Common myeloid progenitor, CD34-positive (primary cell): Measurements from ENCODE around the gene MEST.
A peak's percentile ranks its signal among the peaks of the same experiment; 100 is the strongest.

Experiments used
- CTCF ChIA-PET: fragments of 350-600 bp; sonication (Branson Sonifier 250); formaldehyde crosslinking; loops from one replicate; lab custom pipeline; 2021; ENCODE audit warnings: antibody characterized with exemption; lab: Charles Lee
- POLR2A ChIA-PET: fragments of 350-600 bp; sonication (Branson Sonifier 250); formaldehyde crosslinking; loops from one replicate; lab custom pipeline; 2021; ENCODE audit warnings: antibody characterized with exemption; lab: Charles Lee
- DNase-seq, 3 donors: peaks; one replicate each; pipeline versions ENCODE4 v3.0.0 to v3.0.0-alpha.2; 2013
- H3K27ac ChIP-seq, 2 experiments: 1 replicate in 1 of 2; 2 replicates in 1 of 2; pipeline ENCODE4 v1.7.0; 2013; ENCODE audit warnings: inconsistent platforms in 2 of 2, low read length in 2 of 2, mild to moderate bottlenecking in 2 of 2, low read depth in 1 of 2, moderate library complexity in 1 of 2; ENCODE audit not compliant: severe bottlenecking in 2 of 2, insufficient read depth in 1 of 2, poor library complexity in 1 of 2
- H3K27me3 ChIP-seq, 5 experiments: replicated peaks in 2 of 5; 1 replicate in 3 of 5; 2 replicates in 2 of 5; pipeline versions ENCODE4 v1.6.1 to v1.7.0; 2013; ENCODE audit warnings: low read length in 4 of 5, mild to moderate bottlenecking in 2 of 5, moderate library complexity in 2 of 5, inconsistent platforms in 1 of 5; ENCODE audit not compliant: insufficient read depth in 5 of 5, control insufficient read depth in 4 of 5
- H3K36me3 ChIP-seq, 4 experiments: 1 replicate in 2 of 4; 2 replicates in 2 of 4; pipeline versions ENCODE4 v1.6.1 to v1.7.0; 2013; ENCODE audit warnings: low read length in 3 of 4, control low read depth in 1 of 4, mild to moderate bottlenecking in 1 of 4; ENCODE audit not compliant: control insufficient read depth in 4 of 4, insufficient read depth in 4 of 4
- H3K4me1 ChIP-seq, 4 experiments: 1 replicate in 3 of 4; 2 replicates in 1 of 4; pipeline versions ENCODE4 v1.6.1 to v1.7.1; 2013; ENCODE audit warnings: low read length in 3 of 4, mild to moderate bottlenecking in 3 of 4, control low read depth in 1 of 4, inconsistent platforms in 1 of 4, moderate library complexity in 1 of 4; ENCODE audit not compliant: control insufficient read depth in 4 of 4, insufficient read depth in 4 of 4; ENCODE audit errors: control extremely low read depth in 1 of 4
- H3K4me3 ChIP-seq, 7 experiments: 1 replicate in 4 of 7; 2 replicates in 3 of 7; pipeline versions ENCODE4 v1.5.1 to v1.7.0; 2013; ENCODE audit warnings: mild to moderate bottlenecking in 7 of 7, low read length in 6 of 7, moderate library complexity in 6 of 7, inconsistent platforms in 2 of 7, low read depth in 2 of 7, control low read depth in 1 of 7; ENCODE audit not compliant: insufficient read depth in 4 of 7, control insufficient read depth in 1 of 7; ENCODE audit errors: extremely low read depth in 1 of 7
- H3K9me3 ChIP-seq, 5 experiments: 1 replicate in 4 of 5; 2 replicates in 1 of 5; pipeline versions ENCODE4 v1.6.1 to v1.7.1; 2013; ENCODE audit warnings: low read length in 4 of 5, mild to moderate bottlenecking in 2 of 5, inconsistent platforms in 1 of 5, low read depth in 1 of 5, moderate library complexity in 1 of 5; ENCODE audit not compliant: control insufficient read depth in 4 of 5, insufficient read depth in 2 of 5; ENCODE audit errors: control extremely low read depth in 1 of 5
- WGBS: methylation state at CpG from one replicate; pipeline ENCODE4 v1.1.5; 2013; ENCODE audit not compliant: insufficient coverage; 5-methylcytosine and 5-hydroxymethylcytosine counted together

Gene MEST

GRCh38 chr7:130481898-130482297, 10.0 kb upstream of the MEST start:
- DNase-seq = no peak
- H3K9me3 ChIP-seq = peaks cover 0 to 2% (median 0%) of the 10 kb centered on the region in 5 experiments
- ChIA-PET CTCF (no interaction called here), POLR2A (interaction anchor here (0.6 kb wide), 1 partner anchor 336 kb away, joined by 5 read pairs; no protein-coding TSS in a partner anchor)
- 88% methylated on average over 1 of the region's 1 CpG for WGBS
- no peaks in the 10 kb centered on the region for H3K36me3 ChIP-seq
- no peaks in the 10 kb centered on the region for H3K27me3 ChIP-seq
- H3K4me3 ChIP-seq = no peak overlapping the region
- H3K27ac ChIP-seq = no peak overlapping the region
- peaks cover 0 to 35% (median 15%) of the 10 kb centered on the region in 4 experiments for H3K4me1 ChIP-seq

- ChIA-PET CTCF (interaction anchor here (1.1 to 3.4 kb wide), 4 partner anchors 9 to 274 kb away, joined by 3 to 24 read pairs (median 4); no protein-coding TSS in a partner anchor), POLR2A (no interaction called here)
- H3K4me3 ChIP-seq = no peak overlapping the region
- peaks cover 0 to 2% (median 0%) of the 10 kb centered on the region in 5 experiments for H3K9me3 ChIP-seq
- no peak overlapping the region for H3K27ac ChIP-seq
- WGBS = no CpG with 5 or more reads among the region's 3 CpGs
- DNase-seq = no peak
- H3K36me3 ChIP-seq = no peaks in the 10 kb centered on the region
- peaks cover 0 to 40% (median 18%) of the 10 kb centered on the region in 4 experiments for H3K4me1 ChIP-seq
- H3K27me3 ChIP-seq = no peaks in the 10 kb centered on the region
These were observed 8.9 kb upstream of the MEST start for GRCh38 chr7:130483031-130483430.

- Histone ChIP-seq H3K4me1 (peaks cover 0 to 62% (median 18%) of the 10 kb centered on the region in 4 experiments), H3K9me3 (peaks cover 0 to 3% (median 0%) of the 10 kb centered on the region in 5 experiments), H3K4me3 (peak overlapping the region in 5 of 7 experiments; percentile 6 to 80 (median 62)), H3K36me3 (peaks cover 0 to 5% (median 1%) of the 10 kb centered on the region in 4 experiments), H3K27ac (no peak overlapping the region), H3K27me3 (no peaks in the 10 kb centered on the region)
- POLR2A ChIA-PET = interaction anchor here (0.6 kb wide), 1 partner anchor 183 kb away, joined by 3 read pairs; the partner anchor contains the start of gene COPG2
- WGBS = 72% methylated on average over 5 of the region's 11 CpGs
- no peak for DNase-seq
- CTCF ChIA-PET = interaction anchor here (3.4 kb wide), 1 partner anchor 12 kb away, joined by 24 read pairs; no protein-coding TSS in a partner anchor
These were observed 6.2 kb upstream of the MEST start for GRCh38 chr7:130485734-130486113.

- CTCF ChIA-PET = interaction anchor here (0.8 to 3.2 kb wide), 6 partner anchors 9 to 277 kb away, joined by 3 to 15 read pairs (median 4); no protein-coding TSS in a partner anchor
- peaks cover 0 to 4% (median 0%) of the 10 kb centered on the region in 5 experiments for H3K9me3 ChIP-seq
- H3K36me3 ChIP-seq = peaks cover 0 to 5% (median 1%) of the 10 kb centered on the region in 4 experiments
- H3K4me1 ChIP-seq = peaks cover 0 to 66% (median 20%) of the 10 kb centered on the region in 4 experiments
- H3K27me3 ChIP-seq = no peaks in the 10 kb centered on the region
- under 1% methylated on average over 67 of the region's 67 CpGs for WGBS
- H3K27ac ChIP-seq = peak overlapping the region; percentile 8 to 65
- POLR2A ChIA-PET = interaction anchor here (0.5 to 0.6 kb wide), 2 partner anchors 182 to 279 kb away, joined by 3 to 4 read pairs; partner anchors contain the start of gene COPG2
- DNase-seq = peak; percentile 86 to 92 (median 91)
- H3K4me3 ChIP-seq = peak overlapping the region; percentile 56 to 80 (median 60)
These were observed 5.6 kb upstream of the MEST start for GRCh38 chr7:130486114-130486953.

GRCh38 chr7:130486954-130487436, 4.9 kb upstream of the MEST start:
- POLR2A ChIA-PET = no interaction called here
- H3K4me3 ChIP-seq = peak overlapping the region; percentile 56 to 80 (median 60)
- H3K27me3 ChIP-seq = no peaks in the 10 kb centered on the region
- H3K36me3 ChIP-seq = peaks cover 0 to 5% (median 1%) of the 10 kb centered on the region in 4 experiments
- peaks cover 0 to 9% (median 0%) of the 10 kb centered on the region in 5 experiments for H3K9me3 ChIP-seq
- H3K4me1 ChIP-seq = peaks cover 0 to 67% (median 20%) of the 10 kb centered on the region in 4 experiments
- DNase-seq = peak; percentile 59 to 80 (median 69)
- 0% methylated on average over 4 of the region's 6 CpGs for WGBS
- CTCF ChIA-PET = interaction anchor here (0.6 to 3.2 kb wide), 10 partner anchors 8 to 278 kb away, joined by 3 to 15 read pairs (median 4); no protein-coding TSS in a partner anchor
- peak overlapping the region in 1 of 2 experiments; percentile 65 for H3K27ac ChIP-seq

GRCh38 chr7:130488392-130489139, 3.3 kb upstream of the MEST start:
- no peak overlapping the region for H3K27ac ChIP-seq
- H3K9me3 ChIP-seq = peaks cover 0 to 17% (median 0%) of the 10 kb centered on the region in 5 experiments
- no peak for DNase-seq
- H3K4me3 ChIP-seq = no peak overlapping the region
- POLR2A ChIA-PET = no interaction called here
- H3K36me3 ChIP-seq = peaks cover 0 to 5% (median 1%) of the 10 kb centered on the region in 4 experiments
- WGBS = no CpG with 5 or more reads among the region's 7 CpGs
- H3K4me1 ChIP-seq = peaks cover under 1 to 78% (median 33%) of the 10 kb centered on the region in 4 experiments
- peaks cover 0 to 6% (median 0%) of the 10 kb centered on the region in 5 experiments for H3K27me3 ChIP-seq
- CTCF ChIA-PET = interaction anchor here (1.1 to 3.2 kb wide), 5 partner anchors 12 to 245 kb away, joined by 3 to 15 read pairs (median 6); no protein-coding TSS in a partner anchor
